CD4-positive, alpha-beta T cell treated with Interleukin-17A for 4 hours (primary cell): Measurements from ENCODE around the gene CD40.

Experiments
- DNase-seq: peaks from one replicate; pipeline ENCODE4 v3.0.0-alpha.2; 2020; ENCODE audit warnings: mixed read lengths

The CD40 gene

DNA sequence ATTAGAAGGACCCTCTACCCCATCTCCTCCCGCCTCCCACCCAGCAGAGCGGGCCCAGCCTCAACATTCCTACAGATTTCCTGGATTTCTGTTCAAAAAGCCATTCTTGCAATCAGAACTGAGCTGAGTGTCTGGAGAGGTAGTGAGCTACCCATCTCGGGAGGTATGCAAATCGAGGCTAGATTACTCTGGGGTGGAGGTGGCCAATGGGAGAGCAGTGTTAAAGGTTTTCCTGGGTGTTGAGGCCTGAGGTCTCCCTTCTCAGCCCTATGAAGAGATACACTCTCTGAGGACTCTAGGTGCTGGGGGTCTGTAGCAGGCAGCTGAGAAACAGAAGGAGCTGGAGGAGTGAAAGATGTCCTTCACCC lies 57.0 kb downstream of the CD40 start:
- DNase-seq = no peak

DNA sequence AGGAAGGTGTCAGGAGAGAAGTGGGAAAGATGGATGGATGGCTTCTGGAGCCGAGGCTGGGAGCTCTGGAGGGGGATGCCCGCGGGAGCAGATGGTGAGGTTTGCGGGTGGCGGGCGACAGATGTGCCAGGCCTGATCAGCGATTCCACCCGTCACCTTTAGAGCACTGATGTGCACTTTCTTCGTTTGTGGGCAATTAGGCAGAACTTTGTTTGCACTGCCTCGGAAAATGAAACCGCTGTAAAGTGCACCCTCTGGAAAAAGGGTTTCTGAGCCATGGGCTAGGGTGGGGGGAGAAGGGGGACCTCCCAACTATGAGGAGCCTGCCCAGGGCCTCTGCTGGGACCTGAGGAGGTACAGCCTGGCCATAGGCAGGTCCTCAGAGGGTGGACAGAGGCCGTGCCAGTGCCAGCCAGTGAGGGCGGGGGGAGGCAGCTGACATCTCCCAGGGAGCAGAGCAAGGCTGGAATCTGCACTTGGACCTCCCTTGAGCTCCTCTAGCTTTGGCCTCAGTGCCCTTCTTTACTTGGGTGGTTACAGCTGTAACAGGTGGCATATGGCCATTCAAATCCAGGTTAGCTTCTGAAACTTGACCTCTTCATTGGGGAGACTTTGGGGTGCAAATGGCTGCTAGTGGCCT lies 58.7 kb downstream of the CD40 start:
- no peak for DNase-seq

DNA sequence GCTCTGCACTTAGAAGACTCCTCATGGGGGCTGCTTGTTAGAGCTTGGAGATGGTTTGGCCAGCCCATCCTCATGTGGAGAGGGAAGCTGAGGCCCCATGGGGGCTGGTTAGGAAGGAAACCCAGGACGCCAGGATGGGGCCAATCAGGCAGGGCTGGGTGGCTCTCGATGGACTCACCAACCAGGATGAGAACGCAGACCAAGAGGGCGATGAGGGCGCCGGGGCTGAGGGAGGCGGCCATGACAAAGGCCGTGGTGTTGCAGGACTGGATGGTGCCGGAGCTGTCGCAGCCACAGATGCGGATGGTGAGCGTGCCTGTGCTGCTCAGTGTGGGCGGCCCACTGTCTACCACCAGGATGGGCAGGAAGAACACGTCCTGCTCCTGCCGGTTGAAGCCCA lies 59.7 kb downstream of the CD40 start:
- no peak for DNase-seq

DNA sequence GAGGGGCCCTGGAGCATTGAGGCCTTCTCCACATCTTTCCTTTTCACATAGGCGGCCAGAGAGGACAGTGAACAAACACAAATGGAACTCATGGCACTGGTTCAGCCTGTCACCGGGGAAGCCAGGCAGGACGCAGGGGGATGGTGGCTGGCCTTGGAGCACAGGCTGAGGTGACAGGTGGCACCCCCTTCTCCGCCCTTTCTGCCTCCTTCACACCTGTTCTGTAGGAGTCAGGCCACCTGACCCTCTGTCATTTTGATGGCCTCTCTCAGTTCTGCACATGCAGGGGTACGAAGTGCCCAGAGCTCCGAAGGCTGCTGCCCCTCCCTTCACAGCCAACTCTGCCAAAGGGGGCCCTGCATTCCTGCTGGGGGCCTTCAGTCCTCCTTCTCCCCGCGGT lies 60.8 kb downstream of the CD40 start:
- no peak for DNase-seq
